Right renal cortex interstitium (tissue), 3 donors: ENCODE measurements around the gene PYY. TPM values are rescaled to one million over a fixed set of nuclear protein-coding genes. Genes with fewer than 3 reads are reported as not detected.

ENCODE experiments used
- DNase-seq, 3 donors: peaks; one replicate each; pipeline ENCODE4 v3.0.0-alpha.2; 2013; ENCODE audit warnings: low read depth in 3 of 3, low spot score in 2 of 3
- polyA plus RNA-seq, 3 donors: library from polyadenylated mRNA; unstranded; fragments of 120-200 nt; gene quantifications; one replicate each; pipeline ENCODE4 v1.2.1, GENCODE V29; 2013; ENCODE audit not compliant: insufficient read length in 3 of 3

PYY gene
- polyA plus RNA-seq, 3 donors = 0.26 to 0.28 TPM; not detected in 1

DNA sequence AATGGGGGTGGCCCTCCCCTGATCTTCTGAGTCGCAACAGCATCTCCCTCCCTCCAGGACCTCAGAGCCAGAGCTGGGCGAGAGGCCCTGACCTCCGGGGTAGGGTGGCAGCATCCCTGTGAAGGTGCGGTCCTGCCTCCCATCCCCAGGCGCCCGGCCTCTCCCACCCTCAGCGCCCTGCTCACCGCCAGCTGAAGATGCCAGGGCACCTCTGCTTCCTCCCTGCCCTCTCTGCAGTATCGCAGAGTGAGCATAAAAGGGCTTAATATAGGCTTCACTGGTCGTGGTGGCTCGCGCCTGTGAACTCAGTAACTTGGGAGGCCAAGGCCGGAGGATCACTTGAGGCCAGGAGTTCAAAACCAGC lies 35.7 kb downstream of the PYY start:
- DNase-seq = no peak

DNA sequence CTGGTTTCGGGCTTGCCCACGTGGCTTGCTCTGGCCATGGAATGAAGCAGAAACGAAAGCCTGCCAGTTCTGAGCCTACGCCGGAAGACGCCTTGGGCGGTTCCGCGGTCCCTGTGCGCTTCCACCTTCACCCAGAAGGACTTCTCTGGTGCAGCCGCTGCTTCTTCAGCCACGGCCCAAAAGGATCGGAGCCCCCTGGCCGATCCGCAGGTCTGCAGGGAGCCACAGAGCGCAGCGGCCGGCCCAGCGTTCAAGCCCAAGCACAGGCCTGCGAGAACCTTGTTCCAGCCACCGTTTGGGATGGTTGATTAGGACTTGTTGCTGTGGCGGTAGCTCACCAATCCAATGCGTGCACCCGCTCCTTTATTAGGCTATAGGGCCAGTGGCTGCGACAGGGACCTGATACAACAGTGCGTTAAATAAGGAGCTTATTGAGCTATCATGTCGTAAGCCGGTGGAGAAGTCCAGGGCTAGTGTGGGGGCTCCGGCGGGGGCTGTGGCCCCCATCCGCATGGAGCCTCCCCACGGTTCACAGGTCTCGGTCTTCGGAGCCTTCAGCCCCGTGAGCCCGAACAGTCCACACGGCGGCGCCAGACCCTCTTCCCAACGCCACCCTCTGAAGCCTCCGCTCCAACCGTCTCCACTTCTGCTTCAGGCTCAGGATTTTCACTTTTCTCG lies 36.3 kb downstream of the PYY start:
- no peak for DNase-seq

DNA sequence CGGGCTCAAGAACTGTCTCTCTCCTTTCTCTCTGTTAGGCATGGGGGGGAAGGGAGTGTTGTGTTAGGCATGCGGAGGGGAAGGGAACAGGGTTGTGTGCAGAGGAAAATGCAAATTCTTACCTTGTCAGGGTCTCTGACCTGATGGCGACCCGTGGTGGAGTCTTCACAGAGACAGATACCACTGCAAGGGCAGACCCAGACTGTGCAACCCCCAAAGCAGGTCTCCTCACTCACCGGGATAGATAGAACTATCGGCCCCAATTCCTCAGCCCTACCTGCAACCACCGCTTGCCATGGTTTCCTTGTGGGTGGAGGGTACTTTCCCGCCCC lies 36.8 kb downstream of the PYY start:
- no peak for DNase-seq

DNA sequence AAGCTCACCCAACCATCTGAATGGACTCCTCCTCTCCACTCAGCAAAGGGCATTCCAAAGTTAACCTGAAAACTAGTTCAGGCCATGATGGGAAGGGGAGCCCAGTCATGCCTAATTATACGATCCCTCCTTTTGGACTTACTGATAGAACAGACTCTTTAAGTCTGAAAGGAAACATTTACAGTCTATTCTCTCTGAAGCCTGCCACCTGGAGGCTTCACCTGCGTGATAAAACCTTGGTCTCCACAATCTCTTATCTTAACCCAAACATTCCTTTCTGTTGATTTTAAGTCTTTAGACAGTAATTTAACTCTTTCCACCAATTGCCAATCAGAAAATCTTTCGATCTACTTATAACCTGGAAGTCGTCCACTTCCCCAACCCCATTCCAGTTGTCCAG lies 37.4 kb downstream of the PYY start:
- no peak for DNase-seq

DNA sequence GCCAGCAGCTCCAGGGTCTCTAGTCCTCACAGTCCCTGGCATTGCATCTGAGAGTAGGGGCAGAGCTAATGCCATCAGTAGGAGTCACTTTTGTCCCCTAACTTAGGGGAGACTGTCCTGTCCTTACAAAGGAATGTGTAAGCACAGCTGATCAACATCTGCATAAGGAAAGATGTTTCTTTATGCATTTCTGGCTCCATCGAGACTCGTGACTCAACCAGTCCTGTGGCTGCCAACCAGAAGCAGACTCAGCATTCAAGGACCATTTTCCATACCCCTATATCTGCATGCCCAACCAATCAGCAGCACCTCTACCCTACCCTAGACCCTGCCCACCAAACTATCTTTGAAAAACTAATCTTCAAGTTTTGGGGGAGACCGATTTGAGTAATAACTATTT lies 38.2 kb downstream of the PYY start:
- DNase-seq = no peak

DNA sequence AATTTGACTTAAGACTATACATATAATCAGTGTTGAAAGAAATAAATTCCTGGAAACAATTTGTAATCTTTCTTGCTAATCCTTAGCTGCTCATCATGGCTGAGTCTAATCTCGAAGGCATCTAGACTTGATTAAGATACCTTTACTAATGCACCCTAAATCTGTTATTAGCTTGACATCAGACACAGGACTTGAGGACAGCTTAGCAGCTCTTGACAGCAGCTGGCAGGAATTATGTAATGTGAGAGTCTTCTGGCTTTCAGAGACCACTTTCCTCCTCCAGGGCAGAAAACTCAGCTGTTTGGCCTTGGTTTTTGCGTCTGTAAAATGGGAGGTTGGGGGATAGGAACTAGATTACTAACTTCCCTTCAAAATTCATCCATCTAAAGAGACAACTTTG lies 39.3 kb downstream of the PYY start:
- no peak for DNase-seq

DNA sequence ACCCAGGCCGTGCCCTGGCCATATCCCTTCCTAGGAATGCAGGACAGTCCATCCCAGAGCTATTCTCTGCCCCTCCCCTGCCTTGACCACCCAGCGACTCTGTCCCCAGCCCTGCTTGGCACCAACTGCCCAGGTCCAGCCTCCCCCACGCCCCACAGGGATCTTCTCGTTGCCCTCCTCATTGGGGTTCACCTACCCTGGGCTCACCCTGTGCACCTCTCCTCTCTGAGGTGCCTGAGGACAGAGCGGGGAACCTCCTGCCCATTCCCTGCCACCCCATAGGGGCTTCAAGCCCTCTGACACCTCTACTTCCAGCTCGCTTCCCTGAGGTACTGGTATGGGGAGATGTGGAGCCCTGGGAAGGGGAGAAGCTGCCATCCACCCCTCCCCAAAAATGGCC lies 40.2 kb downstream of the PYY start:
- no peak for DNase-seq

DNA sequence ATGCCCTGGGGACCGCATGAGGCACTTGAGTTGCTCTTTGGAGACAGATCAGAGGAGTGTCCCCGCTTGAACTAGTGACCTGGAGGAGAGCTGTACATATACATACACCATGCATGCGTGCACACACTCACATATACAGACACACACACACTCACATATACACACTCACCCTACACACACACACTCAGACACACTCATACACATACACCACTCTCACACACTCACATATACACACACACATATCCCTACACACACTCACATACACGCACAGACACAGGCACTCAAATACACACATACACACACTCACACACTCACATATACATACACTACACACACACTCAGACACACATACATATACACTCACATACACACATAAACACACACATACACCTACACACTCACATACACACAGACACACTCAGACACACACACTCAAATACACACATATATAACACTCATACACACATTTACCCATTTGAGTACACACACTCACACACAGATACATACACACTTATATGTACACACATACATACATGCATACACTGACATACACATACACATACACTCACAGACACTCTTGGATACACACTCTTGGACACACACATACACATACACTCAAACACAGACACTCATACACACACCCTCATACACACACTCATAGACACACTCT lies 41.0 kb downstream of the PYY start:
- no peak for DNase-seq

DNA sequence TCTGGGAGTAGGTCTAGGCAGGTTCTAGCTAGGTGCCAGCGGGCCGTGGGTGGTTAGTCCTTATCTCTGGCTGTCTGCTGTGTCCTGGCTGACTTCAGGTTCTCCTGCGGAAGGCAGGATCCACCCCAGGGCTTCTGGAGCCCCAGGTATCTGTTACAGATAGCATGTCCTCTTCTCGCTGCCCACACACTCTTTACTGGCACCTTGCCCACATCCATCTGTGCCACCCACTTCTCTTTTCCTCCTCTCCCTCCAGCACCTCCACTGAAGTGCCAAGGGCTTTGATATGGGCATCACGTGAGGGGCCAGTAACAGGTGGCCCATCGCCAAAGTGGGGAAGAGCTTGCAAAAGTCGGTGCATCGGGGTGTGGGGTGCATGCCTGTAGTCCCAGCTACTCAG lies 41.8 kb downstream of the PYY start:
- no peak for DNase-seq

DNA sequence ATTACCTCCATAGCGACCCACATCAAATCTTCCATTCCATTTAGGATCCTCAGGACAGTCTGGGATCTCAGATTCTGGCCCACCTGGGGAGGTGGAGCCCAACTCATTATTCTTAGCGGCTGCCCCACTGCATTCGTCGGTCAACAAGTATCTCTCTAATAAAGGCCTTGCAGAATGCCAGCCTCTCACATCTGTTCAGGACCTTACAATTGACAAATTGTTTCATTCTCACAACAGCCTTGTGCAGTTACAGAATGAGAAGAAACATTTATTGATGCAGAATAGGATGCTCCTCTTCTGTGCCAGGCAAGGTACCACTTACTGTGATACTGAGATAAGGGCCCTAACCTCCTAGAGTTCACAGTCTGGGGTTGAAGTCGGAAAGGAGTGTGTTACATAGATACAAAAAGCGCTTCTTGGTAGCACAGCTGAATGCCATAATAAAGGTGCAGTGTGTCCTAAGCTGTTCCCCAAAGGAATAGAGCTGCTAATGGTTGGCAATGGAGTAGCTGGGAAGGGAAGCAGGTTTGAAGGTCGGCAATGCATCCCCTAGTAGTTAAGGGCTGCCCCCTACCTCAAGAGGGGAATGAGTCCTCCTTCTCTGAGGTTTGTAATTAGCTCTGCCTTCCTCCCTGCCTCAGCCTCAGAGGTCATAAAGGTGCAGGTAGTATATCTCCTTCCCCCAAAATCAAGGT lies 44.1 kb downstream of the PYY start:
- DNase-seq = no peak

DNA sequence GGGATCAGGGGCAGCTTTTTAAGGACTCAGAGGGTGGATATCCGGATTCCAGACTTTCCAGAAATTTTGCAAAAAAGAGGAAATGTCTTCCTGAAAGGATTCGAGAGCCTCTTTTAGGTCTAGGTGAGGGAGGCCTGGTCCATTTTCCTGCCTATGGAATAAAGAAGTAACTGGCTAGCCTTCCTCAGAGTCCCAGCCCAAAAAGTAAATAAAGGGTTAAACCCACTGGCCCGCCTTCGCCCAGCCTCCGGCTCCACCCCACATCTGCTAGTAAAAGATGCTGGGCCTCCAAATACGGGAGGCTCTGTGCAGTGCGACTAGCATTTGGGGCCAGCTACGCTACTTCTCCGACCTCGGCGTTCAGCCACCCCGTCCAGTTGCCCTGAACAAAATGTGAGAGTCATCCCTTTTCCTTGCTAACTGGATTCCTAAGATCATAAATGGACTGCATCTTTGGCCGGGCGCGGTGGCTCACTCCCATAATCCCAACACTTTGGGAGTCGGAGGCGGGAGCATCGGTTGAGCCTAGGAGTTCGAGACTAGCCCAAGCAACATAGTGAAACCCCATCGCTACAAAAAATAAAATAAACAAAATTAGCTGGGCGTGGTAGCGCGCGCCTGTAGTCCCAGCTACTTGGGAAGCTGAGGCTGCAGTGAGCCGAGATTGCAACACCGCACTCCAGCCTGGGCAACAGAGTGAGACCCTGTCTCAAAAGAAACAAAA lies 45.6 kb downstream of the PYY start:
- DNase-seq = no peak

DNA sequence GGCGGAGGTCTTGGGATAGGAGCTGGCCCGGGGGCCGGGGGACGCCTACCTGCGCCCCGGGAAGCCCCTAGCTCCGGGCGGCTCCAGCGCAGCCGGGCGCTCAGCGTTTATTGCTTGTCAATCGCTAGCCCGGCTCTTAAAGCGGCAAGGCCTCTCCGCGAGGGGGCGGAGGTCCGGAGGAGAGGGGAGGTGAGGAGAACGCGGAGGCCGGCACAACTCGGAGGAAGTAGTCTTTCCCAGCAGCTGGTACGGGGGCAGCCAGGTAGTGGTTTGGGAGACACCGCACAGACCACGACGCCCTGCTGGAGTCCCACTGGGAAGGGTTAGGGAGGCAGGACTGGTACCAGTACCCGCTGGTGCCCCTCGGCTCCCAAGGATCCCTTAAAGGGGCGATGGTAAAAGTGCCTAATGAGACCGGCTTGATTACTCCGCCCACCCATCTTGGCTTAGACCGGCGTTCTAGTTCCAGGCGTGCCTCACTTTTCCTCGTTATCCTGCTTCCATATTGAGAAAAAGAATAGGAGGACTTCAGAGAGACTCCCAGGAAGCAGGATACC lies 46.2 kb downstream of the PYY start, which contains the start of gene MPP2:
Gene MPP2 (minus strand): TSS at position 112 of the 557 bp plus-strand sequence. CDS start 3,076 bp downstream, outside the sequence.
- peak in 2 of 3 donors; percentile 79 to 83 for DNase-seq

DNA sequence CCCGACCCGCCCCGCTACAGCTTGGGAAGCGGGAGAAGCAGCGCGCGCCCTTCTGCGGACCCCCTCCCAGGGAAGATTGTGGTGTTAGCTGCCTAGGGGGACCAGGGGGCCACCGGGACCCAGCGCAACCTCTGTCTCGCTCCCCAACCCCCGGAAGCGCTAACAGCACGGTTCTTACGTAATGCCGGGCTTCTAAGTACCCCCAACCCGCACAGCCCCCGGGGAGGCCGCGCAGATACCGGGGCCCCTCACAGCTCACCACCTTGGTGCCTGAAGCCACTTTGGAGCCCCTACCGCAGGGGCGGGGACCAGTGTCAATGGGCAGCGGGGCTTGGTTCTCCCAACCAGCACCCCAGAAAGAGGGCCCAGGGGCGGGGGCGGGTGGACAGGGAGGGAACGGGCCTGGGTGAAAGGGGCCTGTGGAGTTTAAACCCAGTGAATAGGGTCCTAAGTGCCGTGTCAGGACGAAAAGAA lies 46.8 kb downstream of the PYY start:
- no peak for DNase-seq

DNA sequence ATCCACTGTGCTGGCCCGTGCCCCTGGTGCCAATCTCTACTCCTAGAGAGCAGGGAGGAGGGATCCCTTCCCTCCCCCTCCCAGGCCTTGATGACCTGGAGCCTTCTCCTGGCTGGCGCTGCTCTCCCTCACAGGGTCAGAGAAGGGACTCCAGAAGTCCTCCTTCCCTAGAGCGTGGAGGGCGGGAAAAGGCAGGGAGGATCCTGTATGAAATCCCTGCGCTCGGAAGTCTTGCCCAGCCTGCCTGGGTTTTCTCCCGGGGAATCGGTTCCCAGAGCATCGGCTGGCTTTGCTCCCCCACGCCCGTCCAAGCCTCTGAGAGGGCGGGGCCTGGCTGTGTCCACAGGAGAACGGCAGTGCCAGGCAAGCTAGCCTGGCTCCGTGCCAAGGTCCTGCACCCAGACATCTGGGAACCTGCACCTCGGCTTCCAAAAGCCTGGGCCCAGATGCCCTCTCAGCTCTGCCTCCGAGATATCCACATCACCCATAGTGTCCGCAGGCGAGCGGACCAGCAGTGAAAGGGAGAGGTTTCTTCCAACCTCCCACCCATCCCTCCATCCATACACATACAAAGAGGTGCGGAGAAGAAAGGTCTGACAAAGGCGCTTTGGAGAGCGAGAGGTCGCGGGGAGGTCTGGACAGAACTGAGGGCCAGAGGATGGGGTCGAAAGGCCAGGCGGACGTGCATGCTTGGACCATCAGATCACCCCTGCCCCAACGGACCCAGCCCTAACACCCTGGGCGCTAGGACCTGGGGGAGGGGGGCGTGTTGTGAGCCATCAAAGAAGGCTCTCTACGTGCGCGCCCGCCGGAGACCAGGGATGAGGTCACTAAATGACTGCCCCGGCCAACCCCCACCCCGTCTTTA lies 47.5 kb downstream of the PYY start:
- DNase-seq = peak in 1 of 3 donors; percentile 70

DNA sequence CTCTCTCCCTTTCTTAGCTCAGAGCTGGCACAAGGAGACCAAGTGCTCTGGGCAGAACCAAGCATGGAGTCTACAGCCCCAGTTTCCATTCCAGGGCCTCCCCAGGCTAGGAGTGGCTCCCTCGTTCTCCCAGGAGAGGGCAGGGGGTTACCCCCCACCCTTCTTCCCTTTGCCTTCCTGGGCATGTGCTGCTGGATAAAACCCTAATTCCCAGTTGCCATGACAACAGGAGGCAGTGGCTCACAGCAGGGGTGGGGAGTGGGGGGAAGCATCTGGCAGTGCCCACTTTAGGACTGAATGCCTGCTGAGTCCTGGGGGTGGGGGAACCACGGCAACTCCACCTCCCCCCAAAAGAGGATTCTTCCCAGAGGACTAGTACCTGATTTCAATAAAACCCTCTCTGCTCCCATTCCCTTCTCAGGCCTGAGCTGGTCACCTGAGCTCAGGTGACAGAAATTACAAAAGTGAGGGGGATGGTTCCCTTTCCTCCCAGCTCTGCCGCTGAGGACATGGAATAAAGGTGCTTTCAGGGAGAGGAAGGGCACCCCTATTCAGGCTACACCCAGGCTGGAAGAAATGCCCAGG lies 48.2 kb downstream of the PYY start:
- no peak for DNase-seq

Other genes with a start within 250 kb of the PYY start
- gene SOST, start 195.1 kb downstream of the PYY start, polyA plus RNA-seq = 10 to 100 TPM; 51.9 to 58.0 (median 57.2) TPM
- 10 to 100 TPM; 58.9 to 65.0 (median 60.8) TPM for gene DUSP3, start 175.0 kb downstream of the PYY start, polyA plus RNA-seq
- under 1 TPM; 0.04 to 0.19 (median 0.07) TPM for gene CFAP97D1, start 173.5 kb downstream of the PYY start, polyA plus RNA-seq
- 1 to 10 TPM; 6.3 to 8.0 (median 6.7) TPM for gene MPP3, start 120.8 kb downstream of the PYY start, polyA plus RNA-seq
- 1 to 10 TPM in 1 of 3 donors, under 1 TPM in 2; 0.93 to 1.4 (median 0.94) TPM for gene CD300LG, start 106.8 kb downstream of the PYY start, polyA plus RNA-seq
- gene MPP2, start 46.4 kb downstream of the PYY start, polyA plus RNA-seq = 1 to 10 TPM; 5.6 to 5.9 (median 5.8) TPM
- under 1 TPM in 1 of 3 donors, not detected in 2; 0.60 TPM for gene PPY, start 11.5 kb downstream of the PYY start, polyA plus RNA-seq
- gene NAGS, start 50.7 kb upstream of the PYY start, polyA plus RNA-seq = 1 to 10 TPM; 2.2 to 3.2 (median 3.0) TPM
- gene TMEM101, start 61.0 kb upstream of the PYY start, polyA plus RNA-seq = 10 to 100 TPM; 38.7 to 40.4 (median 40.0) TPM
- 10 to 100 TPM; 40.5 to 44.3 (median 41.0) TPM for gene LSM12, start 112.7 kb upstream of the PYY start, polyA plus RNA-seq
- gene G6PC3, start 116.8 kb upstream of the PYY start, polyA plus RNA-seq = 10 to 100 TPM; 69.5 to 78.6 (median 76.1) TPM
- 10 to 100 TPM; 41.9 to 54.6 (median 43.4) TPM for gene HDAC5, start 169.7 kb upstream of the PYY start, polyA plus RNA-seq
- gene HROB, start 188.0 kb upstream of the PYY start, polyA plus RNA-seq = 1 to 10 TPM; 3.7 to 4.1 (median 3.7) TPM
- 1 to 10 TPM; 1.2 to 1.8 (median 1.6) TPM for gene ASB16, start 216.8 kb upstream of the PYY start, polyA plus RNA-seq
- gene TMUB2, start 233.0 kb upstream of the PYY start, polyA plus RNA-seq = 10 to 100 TPM; 39.0 to 43.6 (median 42.9) TPM
- 10 to 100 TPM; 55.6 to 63.8 (median 63.0) TPM for gene ATXN7L3, start 245.9 kb upstream of the PYY start, polyA plus RNA-seq